Omental fat pad (tissue), 4 donors: ENCODE data around the gene TPST1. TPM values are rescaled to one million over a fixed set of nuclear protein-coding genes. Genes with fewer than 3 reads are reported as not detected.

Experiments used
- ATAC-seq: fragments of 150-250 bp; one replicate; pipeline ENCODE4 v1.9.1; 2016; ENCODE audit warnings: mild to moderate bottlenecking, moderate library complexity; ENCODE audit not compliant: low FRiP score
- DNase-seq: peaks from one replicate; pipeline ENCODE4 v3.0.0-alpha.2; 2019; ENCODE audit warnings: low spot score
- total RNA-seq, 4 donors: library from RNA; depleted of rRNA; stranded (reverse); fragments of >200 nt; gene quantifications; one replicate each; pipeline ENCODE4 v1.1.0, GENCODE V29; 2016
- TF ChIP-seq, protein P1 (sequence below), 3 donors: fragments of 450-650 bp; IDR thresholded peaks; one replicate each; pipeline ENCODE4 v1.5.1; 2016 to 2017; ENCODE audit warnings: antibody characterized with exemption in 3 of 3, mild to moderate bottlenecking in 3 of 3, moderate library complexity in 2 of 3

The TPST1 gene
- total RNA-seq, 4 donors from 2014 or later = 16.4 to 63.2 (median 24.3) TPM

DNA sequence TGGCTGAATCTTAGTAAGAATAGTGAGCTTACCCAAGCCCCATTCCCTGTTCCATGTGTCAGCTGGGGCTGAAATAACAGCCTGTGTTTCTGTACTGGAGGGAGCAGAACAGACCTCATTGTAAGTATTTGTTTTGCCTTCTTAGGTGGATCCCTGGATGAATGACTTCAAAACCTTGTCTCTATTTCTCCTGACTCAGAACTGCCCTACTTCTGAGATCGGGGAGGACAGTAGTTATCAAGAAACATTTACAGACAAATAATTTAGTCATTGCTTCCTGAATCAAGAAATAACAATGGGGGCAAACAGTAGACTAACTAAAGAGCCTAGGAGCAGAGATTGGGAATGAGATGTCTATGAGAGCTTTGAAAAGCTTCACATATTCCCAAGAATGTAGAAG lies 58.8 kb downstream of the TPST1 start:
- ATAC-seq = no peak
- TF ChIP-seq, protein P1, sequence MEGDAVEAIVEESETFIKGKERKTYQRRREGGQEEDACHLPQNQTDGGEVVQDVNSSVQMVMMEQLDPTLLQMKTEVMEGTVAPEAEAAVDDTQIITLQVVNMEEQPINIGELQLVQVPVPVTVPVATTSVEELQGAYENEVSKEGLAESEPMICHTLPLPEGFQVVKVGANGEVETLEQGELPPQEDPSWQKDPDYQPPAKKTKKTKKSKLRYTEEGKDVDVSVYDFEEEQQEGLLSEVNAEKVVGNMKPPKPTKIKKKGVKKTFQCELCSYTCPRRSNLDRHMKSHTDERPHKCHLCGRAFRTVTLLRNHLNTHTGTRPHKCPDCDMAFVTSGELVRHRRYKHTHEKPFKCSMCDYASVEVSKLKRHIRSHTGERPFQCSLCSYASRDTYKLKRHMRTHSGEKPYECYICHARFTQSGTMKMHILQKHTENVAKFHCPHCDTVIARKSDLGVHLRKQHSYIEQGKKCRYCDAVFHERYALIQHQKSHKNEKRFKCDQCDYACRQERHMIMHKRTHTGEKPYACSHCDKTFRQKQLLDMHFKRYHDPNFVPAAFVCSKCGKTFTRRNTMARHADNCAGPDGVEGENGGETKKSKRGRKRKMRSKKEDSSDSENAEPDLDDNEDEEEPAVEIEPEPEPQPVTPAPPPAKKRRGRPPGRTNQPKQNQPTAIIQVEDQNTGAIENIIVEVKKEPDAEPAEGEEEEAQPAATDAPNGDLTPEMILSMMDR (IDR thresholded peaks at IDR 0.05) = no peak
- no peak for DNase-seq

DNA sequence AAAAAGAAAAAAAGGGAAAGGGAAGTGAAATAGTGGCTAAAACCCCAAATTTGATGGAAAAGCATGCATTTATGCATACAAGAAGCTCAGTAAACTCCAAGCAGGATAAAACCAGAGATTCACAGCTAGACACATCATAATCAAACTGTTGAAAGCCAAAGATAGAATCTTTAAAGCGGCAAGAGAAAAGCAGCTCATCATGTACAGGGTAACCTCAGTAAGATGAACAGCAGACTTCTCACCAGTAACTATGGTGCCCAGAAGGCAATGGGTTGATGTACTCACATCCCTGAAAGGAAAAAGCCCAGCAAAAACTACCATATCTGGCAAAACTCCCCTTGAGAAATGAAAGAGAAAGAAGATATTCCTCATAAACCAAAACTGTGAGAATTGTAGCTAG lies 60.4 kb downstream of the TPST1 start:
- ATAC-seq = no peak
- TF ChIP-seq, protein P1 (IDR thresholded peaks at IDR 0.05) = no peak
- DNase-seq = no peak

DNA sequence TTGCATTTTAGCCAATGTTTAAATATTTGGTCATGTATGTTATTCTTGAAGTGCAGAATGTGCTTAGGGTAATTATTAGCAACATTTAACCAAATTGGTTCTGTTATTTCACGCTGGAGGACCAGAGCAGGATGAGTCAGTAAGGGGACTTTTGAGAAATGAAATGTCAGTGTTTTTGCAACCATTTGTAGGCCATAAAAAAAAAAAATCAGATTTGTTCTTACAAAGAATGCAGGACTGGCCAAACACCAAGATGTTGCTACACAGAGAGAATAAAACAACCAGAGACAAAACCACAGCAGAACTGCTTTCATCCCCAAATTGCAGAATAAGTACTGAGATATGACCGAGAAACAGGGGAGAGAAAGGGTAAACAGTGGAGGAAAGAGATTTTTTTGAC lies 62.1 kb downstream of the TPST1 start:
- TF ChIP-seq, protein P1 (IDR thresholded peaks at IDR 0.05) = no peak
- DNase-seq (no peak), ATAC-seq (peak; percentile 81)

DNA sequence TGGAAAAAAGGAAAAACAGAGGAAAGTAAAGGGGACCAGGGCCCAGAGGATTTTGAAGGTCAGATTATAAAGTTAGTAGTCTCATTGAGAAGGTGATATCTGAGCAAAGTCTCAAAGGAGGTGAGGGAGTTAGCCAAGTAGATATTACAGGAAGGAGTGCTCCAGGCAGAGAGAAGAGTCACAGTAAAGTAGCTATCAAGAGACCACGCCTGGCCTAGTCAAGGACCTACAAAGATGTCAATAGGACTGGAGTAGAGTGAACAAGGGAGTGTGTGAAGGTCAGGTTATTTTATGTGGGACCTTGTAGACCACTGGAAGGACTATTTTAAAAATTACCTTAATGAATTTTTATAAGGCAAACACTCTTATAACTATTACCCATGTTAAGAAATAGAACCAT lies 64.8 kb downstream of the TPST1 start:
- TF ChIP-seq, protein P1 (IDR thresholded peaks at IDR 0.05) = no peak
- no peak for ATAC-seq
- DNase-seq = no peak

DNA sequence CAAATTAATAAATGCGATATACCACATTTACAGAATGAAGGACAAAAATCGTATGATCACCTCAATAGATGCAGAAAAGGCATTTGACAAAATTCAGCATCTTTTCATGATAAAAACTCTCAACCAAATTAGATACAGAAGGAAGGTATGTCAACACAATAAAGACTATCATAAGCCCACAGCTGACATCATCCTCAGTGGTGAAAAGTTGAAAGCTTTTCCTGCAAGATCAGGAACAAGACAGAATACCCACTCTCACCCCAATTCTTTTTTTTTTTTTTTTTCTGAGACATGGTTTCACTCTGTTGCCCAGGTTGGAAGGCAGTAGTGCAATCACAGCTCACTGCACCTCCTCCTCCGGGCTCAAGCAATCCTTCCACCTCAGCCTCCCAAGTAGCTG lies 67.2 kb downstream of the TPST1 start:
- ATAC-seq (no peak), DNase-seq (no peak)
- TF ChIP-seq, protein P1 (IDR thresholded peaks at IDR 0.05) = no peak

DNA sequence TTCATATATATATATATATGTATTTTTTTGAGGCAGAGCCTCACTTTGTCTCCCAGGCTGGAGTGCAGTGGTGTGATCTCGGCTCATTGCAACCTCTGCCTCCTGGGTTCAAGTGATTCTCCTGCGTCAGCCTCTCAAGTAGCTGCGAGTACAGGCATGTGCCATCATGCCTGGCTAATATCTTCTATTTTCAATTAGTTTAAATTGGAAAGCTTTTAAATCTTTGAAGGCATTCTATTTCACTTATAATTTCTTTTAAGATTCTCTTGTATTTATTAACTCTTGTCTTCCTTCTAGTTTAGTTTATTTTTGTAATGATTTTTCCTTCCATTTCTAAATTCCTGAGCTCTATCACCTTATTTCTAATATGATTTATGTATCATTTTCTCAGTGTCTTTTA lies 71.2 kb downstream of the TPST1 start:
- TF ChIP-seq, protein P1 (IDR thresholded peaks at IDR 0.05) = no peak
- no peak for ATAC-seq
- DNase-seq = no peak

DNA sequence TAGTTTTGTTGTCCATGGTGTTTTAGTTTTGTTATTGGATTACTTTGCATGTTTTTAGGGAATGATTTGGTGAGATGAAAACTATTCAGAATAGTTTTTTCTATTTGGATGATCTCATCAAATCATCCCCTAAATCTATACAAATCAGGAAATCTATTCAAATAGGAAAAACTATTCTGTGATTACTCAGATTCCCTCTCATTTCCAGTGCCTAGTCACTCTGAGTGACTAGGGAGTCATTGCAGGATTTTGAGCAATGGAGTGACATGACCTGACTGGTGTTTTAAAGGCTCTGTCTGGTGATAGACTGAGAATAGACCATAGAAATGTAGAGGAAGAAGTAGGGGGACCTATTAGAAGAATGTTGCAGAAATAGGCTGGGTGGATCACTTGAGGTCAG lies 72.4 kb downstream of the TPST1 start:
- DNase-seq (no peak), ATAC-seq (no peak)
- TF ChIP-seq, protein P1 (IDR thresholded peaks at IDR 0.05) = no peak
